ENCODE results near the gene ANKMY1. TPM values are rescaled to one million over a fixed set of nuclear protein-coding genes. Genes with fewer than 3 reads are reported as not detected.
A peak's percentile ranks its signal among the peaks of the same experiment; 100 is the strongest.

ANKMY1 gene
- polyA plus RNA-seq, 2 of the 4 experiments (the other 2 are of a cell fraction) = 10.6 to 16.5 TPM

DNA sequence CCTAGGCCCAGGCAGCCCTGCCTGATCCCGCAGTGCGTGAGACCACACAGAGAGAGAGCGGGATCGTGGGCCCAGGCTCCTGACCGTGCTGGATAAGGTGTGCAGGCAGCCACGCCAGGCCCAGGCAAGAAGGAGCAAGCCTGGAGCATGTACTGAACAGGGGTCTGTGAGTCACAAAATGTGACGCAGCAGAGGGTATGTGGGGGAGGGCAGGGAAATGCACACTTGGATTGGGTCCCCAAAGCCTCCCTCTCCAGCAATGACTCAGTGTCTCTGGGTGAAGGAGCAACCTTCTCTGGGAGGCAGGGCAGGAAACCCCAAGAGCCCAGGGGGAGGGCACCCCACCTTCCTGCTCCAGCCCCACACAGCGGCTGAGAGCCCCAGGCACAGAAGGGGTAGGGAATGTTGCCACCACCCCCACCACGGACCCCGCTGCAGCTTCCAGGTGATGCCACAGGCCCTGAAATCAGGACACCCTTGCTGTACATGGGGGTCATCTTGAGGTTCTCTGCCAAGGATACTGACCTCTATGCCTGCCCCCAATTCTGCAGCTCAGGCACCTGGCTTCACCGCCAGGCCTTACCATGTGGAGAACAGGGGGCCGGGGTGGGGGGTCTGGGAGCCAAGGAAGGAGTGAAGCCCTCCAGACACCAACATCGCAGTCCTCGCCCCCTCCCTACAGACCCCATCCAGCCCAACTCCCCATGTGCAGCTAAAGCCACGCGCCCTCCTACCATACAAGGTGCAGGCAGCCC is 123.6 kb downstream of the ANKMY1 start (continued):
- TF ChIP-seq REST (IDR thresholded peaks at IDR 0.05) (no peak), EHF (CRISPR knock-in tag; IDR thresholded peaks at IDR 0.05) (no peak), BCL3 (IDR thresholded peaks at IDR 0.05) (no peak), HEYL (CRISPR knock-in tag; IDR thresholded peaks at IDR 0.05) (no peak), JUN (IDR thresholded peaks at IDR 0.05) (peak; percentile 47 to 57; a peak in 3 of 5 replicates), CHD4 (IDR thresholded peaks at IDR 0.05; ENCODE audit: borderline replicate concordance) (no peak), SREBF2 (IDR thresholded peaks at IDR 0.05) (no peak), RFX5 (IDR thresholded peaks at IDR 0.05) (no peak), HOXB13 (CRISPR knock-in tag; IDR thresholded peaks at IDR 0.05; ENCODE audit: low read depth) (no peak; the same call in 1 of the 2 replicates), ZNF302 (CRISPR knock-in tag; IDR thresholded peaks at IDR 0.05) (no peak), TFCP2L1 (CRISPR knock-in tag; IDR thresholded peaks at IDR 0.05) (peak; percentile 73; the same call in 1 of the 2 replicates), MAX (IDR thresholded peaks at IDR 0.05) (peak; percentile 87), FOSB (CRISPR knock-in tag; IDR thresholded peaks at IDR 0.05) (no peak; the same call in 1 of the 2 replicates), USF2 (IDR thresholded peaks at IDR 0.05) (0 out of 2 replicates have a peak, but pooled peaks have one; percentile 1), RCOR1 (IDR thresholded peaks at IDR 0.05; ENCODE audit: low read depth, low read length) (no peak), NR3C1 (IDR thresholded peaks at IDR 0.05) (no peak), RNF2 (IDR thresholded peaks at IDR 0.05; ENCODE audit: borderline replicate concordance, low read depth) (no peak), JUNB (IDR thresholded peaks at IDR 0.05) (peak; percentile 69), CEBPB (IDR thresholded peaks at IDR 0.05) (no peak), NPAS2 (CRISPR knock-in tag; IDR thresholded peaks at IDR 0.05; ENCODE audit: borderline replicate concordance) (no peak), RARB (CRISPR knock-in tag; IDR thresholded peaks at IDR 0.05) (no peak), HOXA7 (CRISPR knock-in tag; IDR thresholded peaks at IDR 0.05) (no peak), EP300 (IDR thresholded peaks at IDR 0.05) (no peak), TP53 (CRISPR knock-in tag; IDR thresholded peaks at IDR 0.05) (no peak), HMGXB4 (CRISPR knock-in tag; IDR thresholded peaks at IDR 0.05; ENCODE audit: borderline replicate concordance) (no peak), CHD2 (IDR thresholded peaks at IDR 0.05; ENCODE audit: low read length, partially characterized antibody) (no peak), E2F6 (IDR thresholded peaks at IDR 0.05; ENCODE audit: borderline replicate concordance, low read depth) (no peak)
- TF ChIP-seq, protein P1, sequence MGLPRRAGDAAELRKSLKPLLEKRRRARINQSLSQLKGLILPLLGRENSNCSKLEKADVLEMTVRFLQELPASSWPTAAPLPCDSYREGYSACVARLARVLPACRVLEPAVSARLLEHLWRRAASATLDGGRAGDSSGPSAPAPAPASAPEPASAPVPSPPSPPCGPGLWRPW (IDR thresholded peaks at IDR 0.05) = no peak
- TF ChIP-seq, protein P2, sequence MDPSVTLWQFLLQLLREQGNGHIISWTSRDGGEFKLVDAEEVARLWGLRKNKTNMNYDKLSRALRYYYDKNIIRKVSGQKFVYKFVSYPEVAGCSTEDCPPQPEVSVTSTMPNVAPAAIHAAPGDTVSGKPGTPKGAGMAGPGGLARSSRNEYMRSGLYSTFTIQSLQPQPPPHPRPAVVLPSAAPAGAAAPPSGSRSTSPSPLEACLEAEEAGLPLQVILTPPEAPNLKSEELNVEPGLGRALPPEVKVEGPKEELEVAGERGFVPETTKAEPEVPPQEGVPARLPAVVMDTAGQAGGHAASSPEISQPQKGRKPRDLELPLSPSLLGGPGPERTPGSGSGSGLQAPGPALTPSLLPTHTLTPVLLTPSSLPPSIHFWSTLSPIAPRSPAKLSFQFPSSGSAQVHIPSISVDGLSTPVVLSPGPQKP (IDR thresholded peaks at IDR 0.05; ENCODE audit: low read depth, low read length) = no peak
- TF ChIP-seq, protein P3, sequence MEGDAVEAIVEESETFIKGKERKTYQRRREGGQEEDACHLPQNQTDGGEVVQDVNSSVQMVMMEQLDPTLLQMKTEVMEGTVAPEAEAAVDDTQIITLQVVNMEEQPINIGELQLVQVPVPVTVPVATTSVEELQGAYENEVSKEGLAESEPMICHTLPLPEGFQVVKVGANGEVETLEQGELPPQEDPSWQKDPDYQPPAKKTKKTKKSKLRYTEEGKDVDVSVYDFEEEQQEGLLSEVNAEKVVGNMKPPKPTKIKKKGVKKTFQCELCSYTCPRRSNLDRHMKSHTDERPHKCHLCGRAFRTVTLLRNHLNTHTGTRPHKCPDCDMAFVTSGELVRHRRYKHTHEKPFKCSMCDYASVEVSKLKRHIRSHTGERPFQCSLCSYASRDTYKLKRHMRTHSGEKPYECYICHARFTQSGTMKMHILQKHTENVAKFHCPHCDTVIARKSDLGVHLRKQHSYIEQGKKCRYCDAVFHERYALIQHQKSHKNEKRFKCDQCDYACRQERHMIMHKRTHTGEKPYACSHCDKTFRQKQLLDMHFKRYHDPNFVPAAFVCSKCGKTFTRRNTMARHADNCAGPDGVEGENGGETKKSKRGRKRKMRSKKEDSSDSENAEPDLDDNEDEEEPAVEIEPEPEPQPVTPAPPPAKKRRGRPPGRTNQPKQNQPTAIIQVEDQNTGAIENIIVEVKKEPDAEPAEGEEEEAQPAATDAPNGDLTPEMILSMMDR (IDR thresholded peaks at IDR 0.05) = no peak
